ENCODE data around the gene BIN1.

DNA sequence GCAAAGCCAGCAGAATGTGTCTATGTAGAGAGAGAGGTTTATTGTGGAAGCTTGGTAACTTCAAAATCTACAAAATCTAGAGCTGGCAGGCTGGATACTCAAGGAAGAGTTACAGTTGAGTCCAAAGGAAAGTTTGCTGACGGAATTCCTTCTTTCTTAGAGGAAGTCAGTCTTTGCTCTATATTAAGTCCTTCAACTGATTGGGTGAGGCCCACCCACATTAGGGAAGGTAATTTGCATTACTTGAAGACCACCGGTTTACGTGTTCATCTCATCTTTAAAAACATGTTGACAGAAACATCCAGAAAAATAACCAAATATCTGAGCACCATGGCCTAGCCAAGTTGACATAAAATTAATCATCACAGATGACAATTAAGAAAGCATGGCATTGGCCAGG is 106.8 kb downstream of the BIN1 start:
- TF ChIP-seq, protein P1, sequence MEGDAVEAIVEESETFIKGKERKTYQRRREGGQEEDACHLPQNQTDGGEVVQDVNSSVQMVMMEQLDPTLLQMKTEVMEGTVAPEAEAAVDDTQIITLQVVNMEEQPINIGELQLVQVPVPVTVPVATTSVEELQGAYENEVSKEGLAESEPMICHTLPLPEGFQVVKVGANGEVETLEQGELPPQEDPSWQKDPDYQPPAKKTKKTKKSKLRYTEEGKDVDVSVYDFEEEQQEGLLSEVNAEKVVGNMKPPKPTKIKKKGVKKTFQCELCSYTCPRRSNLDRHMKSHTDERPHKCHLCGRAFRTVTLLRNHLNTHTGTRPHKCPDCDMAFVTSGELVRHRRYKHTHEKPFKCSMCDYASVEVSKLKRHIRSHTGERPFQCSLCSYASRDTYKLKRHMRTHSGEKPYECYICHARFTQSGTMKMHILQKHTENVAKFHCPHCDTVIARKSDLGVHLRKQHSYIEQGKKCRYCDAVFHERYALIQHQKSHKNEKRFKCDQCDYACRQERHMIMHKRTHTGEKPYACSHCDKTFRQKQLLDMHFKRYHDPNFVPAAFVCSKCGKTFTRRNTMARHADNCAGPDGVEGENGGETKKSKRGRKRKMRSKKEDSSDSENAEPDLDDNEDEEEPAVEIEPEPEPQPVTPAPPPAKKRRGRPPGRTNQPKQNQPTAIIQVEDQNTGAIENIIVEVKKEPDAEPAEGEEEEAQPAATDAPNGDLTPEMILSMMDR (conservative IDR thresholded peaks at IDR 0.05; ENCODE audit: low read depth, low read length) = no peak
- no peak for TF ChIP-seq EZH2 (IDR thresholded peaks at IDR 0.05; ENCODE audit: low read length, unreplicated experiment)
